AG08395 (cell line): ENCODE measurements around the gene HMG20A.

ENCODE experiments used
- DNase-seq: peaks from one replicate; pipeline ENCODE4 v3.0.0; 2012; ENCODE audit warnings: mixed read lengths, low spot score

HMG20A gene

DNA sequence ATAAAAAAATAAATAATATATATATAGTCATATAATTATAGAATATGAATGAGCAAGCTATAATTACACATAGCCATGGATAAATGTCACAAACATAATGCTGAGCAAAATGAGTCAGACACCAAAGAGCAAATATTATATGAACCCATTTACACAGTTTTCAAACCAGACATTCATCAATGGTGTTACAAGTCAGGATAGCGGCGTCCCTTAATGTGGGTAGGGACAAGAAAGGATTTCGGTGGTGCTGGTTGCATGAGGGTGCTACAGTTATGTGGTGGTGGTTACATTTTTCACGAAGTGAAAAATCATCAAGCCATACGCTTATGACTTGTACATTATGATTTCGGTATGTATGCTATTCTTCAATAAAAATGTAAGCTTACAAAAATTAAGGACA is 100.5 kb downstream of the HMG20A start:
- no peak for DNase-seq

DNA sequence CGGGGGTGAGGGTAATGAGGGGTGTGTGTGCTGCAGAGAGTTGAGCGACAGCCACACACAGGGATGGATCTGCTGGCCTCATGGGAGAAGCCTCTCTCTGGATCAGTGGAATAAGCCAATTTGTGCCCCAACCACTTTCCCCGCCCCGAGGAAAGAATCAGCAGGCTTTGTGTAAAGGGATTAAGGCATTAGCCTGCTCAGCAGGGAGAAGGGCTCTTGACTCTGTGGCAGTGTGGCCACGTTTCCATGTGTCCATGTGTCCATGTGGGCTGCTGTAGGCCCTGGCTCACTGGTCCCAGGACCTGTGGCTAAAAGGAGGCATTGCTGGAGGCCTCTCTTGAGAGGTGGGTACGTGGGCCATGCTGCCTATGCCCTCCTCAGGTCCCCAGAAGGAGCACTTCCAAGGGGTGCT is 104.7 kb downstream of the HMG20A start:
- no peak for DNase-seq

DNA sequence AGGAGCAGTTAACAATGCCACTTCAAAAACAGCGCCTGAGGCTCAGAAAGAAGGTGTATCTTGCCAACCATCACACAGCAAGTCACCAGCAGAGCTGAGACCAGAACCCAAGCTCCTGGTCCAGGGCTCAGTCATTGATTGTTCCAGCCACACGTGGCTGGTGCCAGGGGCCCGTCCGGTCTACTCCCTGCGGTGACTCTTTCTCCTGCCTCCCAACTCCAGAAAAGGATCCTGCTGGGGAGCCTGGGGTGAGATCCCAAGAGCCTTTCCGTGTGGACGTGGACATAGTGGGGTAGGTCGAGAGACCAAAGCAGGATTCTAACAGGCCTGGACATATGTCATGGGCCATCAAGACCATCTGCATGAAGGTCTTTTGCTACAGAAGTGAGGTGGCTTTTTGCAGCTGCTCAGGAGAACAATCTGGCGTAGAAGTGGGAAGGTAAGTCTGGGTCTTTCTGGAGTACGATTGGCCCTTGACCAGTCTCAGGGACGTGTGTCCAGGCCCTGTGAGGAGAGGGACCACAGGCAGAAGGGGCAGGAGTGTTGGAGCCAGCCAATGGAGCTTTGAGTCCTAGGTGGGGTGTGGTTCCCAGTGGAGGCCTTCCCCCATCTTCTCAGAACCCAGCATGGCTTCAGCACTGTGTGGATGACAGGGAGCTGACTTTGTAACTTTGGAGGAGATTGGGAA is 105.4 kb downstream of the HMG20A start:
- no peak for DNase-seq

DNA sequence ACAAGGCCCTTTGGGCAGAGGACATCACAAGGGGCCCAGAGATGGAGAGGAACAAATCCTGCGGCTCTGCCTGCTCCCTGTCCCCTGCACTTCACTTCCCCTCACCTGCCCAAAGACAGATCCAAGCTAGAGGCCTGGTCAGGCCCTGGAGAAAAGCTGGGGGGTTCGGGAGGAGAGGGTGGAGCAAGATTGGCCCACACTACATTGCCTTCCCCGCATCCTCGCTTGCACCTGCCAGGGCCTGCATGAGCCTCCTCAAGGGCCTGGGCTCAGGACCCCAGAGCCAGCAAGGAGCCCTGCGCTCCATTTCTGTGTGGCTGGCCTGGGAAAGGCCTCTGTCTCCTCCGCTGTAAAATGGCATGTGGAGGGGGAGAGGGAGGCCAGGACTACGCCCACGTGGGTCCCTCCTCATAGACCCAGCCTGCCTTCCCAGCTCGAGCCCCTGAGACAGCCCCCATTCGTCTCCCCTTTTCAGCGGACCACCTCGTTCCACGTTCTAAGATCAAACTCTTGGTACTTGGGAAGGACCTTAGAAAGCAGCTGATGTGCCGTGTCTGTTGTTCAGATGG is 106.0 kb downstream of the HMG20A start:
- no peak for DNase-seq

DNA sequence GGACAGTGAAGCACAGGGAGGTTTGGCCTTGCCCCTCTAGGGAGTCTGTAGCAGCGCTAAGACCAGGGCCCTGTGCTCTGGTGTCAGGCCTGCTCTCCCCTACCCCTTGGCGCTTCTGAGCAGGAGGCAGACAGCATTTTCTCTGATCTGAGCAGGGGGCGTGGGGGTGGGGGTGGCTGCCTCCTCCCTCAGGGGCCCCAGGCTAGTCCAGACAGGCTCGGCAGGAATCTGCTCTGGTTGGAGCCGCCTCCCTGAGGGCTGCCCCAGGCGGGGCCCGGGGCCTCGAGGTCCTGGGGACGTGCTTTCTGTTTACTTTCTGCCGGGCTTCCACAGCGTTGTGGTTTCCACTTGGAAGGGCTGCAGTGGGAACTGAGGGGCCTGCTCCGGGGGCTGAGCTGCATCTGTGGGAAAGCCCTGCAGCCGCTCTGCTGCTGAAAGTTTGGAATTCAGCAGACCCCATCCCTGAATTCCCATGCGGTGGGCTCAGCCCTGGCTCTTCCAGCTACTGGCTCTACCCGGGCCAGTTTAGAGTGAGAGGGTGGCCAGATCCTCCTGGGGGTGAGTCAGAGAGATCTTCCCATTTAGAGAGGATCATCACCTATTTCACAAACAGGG is 106.6 kb downstream of the HMG20A start:
- peak; percentile 66 for DNase-seq

DNA sequence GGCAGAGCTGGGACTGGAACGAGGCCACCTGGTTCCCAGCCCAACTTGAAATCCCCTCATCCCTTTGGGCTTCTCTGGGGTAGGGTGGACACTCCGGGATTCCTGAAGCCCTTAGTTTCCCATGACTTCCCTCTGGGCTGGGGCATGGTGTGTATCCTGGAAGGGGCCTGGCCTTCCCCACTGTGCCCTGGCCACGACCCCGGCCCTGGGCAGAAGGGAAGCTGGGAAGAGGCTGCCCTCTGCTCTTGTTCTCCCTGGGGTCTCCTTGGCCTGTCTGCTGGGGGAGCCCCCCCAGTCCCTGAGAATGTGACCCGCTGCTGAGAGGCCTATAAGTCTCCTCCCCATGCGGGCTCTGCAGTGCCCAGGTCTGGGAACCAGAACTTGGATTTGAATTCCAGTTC is 107.1 kb downstream of the HMG20A start:
- no peak for DNase-seq

DNA sequence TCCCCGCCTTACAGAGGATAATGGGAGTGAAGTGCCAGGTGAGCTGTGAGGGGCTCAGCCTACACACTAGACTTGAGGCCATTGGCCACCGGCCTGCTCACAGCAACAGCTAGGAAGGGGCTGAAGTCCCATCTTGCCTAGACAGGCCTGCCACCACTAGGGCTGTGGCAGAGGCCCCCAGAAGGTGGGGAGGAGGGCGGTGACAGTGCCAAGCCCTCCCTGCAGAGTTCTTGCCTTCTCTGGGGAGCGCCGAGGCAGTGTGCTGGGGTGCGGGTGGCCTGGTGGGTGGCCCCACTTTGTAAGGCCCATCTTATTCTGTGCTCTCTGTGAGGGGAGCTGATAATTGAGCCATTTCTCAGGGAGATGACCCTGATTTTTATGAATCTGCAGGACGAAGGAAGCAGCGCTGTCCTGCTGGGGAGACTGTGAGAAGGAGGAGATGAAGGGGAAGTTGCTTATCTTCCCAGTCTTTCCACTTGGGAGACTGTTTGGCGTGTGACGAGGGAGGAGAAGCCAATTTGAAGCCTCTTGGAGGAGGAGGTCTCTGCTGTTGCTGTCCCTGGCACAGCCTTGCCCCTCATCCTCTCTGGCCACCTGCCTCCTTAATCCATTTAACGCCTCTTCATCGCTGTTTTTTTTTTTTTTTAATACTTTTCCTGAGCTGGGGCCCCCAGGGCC is 107.7 kb downstream of the HMG20A start:
- DNase-seq = no peak

DNA sequence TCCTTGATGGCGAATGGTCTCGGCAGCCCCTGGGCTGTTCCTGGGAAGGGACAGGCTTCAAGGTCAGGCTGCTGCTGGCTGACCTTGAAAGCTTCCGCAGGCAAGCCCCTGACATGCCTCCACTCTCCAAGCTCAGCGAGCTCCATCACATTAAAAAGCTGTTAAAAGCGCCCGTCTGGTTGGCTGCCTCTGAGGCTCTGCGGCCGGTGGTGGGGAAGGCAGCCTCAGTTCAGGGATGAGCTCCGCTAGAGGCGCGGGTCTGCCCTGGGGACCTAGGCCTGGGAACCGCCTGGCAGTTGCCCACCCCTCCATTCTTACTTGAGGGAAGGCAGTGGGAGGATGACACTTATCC is 108.3 kb downstream of the HMG20A start:
- DNase-seq = no peak

DNA sequence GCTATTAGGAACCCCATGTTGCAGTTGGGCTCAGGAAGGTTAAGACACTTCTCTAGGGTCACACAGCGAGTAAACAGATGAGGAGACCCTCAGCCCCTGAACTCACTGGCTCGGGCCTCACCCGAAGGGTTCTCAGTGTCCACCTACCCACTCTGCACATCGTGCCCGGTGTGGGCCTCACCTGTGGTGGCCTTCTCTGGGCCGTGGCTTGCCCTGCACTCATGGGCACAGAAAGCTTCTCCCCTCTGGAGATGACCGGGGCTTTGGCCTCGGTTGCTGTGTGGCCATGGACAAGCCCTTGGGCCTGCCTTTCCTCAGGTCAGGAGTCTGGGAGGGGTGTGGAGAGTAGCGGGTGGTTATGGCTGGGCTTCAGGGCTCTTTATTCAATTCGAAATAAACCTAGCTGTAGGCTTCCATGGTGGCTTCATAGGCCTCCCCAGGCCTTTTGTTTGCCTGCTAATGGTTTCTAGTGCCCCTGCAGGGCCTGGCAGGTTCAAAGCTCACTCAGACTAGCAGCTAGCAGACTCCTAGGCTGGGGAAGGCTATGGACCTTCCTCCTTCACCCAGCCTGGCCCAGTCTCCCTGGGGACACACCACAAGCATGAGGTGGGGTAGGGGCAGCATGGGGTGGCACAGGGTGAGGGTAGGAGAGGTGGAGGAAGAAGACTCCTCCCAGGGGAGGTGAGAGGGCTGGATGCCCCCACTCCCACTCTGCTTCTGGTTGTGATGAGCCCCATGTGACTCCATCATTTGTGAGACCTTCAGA is 108.9 kb downstream of the HMG20A start:
- no peak for DNase-seq

DNA sequence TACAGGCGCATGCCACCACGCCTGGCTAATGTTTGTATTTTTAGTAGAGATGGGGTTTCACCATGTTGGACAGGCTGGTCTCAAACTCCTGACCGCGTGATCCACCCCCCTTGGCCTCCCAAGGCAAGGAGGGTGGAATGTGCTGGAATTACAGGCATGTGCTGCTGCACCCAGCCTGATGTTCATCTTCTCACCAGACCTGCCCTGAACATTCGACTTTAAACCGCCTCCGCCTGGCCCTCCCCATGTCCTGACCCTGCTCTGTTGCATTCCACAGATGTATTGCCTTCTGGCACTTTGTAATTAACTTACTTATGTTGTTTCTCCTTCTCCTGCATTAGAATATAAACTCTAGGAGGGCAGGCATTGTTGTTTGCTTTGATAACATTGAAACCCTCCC is 109.9 kb downstream of the HMG20A start:
- DNase-seq = no peak

DNA sequence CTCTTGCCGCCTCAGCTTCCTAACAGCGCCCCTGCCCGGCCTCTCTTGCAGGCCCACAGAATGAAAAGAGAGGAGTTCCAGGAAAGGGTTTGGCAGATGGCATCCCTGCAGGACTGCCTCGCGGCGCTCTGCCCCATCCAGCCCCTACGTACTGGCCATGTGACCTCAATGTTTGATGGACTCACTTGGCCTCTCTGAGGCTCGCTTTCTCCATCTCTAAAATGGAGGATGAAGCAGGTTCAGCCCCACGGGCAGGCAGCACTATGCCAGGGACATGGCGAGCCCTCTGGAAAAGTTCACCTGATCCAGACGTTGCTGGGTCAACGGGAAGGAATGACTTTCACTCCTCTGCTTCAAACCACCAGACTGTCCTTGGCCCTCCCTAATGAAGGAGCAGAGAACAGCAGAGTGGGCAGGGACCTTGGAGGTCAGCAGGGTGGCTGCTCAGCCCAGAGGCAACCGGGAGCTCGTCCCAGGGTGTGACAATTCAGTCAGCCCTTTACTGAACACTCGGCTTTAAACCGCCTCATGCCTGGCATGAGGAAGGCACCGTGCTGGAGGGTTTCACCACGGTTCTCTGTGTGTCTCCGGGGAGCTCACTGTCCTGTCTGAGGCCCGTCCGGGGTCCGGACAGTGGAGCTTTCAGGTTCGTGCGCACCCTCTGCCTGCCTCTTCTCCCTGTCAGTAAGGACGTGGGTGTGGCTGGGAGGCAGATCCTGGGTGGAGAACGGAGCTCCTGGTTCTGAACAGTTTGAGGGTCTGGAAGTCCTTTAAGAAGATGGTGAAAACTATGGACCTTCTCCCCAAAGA is 110.7 kb downstream of the HMG20A start:
- DNase-seq = no peak

DNA sequence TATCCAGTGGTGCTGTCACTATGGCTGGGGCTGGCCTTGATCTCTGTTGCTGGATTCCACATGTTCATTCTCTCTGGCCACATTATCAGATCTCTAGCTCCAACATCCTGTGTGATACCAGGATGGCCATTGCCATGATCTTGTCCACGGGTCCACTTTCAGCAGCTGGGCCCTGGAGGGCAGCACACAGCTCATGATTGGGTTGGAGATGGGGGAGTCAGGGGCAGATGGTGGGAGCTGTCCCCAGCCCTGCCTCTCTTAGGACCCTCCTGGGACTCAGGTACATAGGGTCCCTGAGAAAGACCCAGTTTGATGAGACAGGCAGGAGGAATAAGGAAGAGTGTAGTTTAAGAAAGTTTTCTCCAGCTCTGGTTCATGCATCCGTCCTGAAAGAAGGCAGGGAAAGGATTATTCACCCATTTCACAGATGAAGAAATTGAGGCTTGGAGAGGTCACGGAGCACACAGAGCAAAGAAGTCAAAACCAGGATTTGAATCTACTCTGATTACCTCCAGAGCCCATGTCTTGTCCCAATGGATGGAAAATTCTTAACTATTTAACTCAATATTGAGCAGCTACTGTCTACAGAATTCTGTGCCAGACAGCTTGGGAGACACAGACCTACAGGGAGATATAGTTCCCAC is 111.5 kb downstream of the HMG20A start:
- no peak for DNase-seq

DNA sequence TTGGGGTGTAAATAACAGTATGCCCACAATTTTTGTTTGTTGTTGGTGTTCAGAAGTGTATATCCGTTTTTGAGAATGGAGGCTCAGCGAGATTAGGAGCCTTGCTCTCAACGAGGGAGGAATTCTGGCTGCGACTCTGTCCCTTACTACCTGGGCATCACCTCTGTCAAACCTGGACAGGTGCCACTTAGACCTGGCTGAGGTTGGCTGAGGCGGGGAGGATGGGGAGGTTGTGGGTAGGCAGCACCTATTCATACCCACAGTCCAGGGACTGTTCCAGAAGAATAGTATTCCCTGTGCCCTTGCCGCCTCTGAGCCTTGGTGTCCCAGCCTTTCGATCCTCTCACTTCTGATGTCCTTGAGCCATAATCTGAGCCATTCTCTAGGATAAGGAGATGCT is 112.2 kb downstream of the HMG20A start:
- no peak for DNase-seq

DNA sequence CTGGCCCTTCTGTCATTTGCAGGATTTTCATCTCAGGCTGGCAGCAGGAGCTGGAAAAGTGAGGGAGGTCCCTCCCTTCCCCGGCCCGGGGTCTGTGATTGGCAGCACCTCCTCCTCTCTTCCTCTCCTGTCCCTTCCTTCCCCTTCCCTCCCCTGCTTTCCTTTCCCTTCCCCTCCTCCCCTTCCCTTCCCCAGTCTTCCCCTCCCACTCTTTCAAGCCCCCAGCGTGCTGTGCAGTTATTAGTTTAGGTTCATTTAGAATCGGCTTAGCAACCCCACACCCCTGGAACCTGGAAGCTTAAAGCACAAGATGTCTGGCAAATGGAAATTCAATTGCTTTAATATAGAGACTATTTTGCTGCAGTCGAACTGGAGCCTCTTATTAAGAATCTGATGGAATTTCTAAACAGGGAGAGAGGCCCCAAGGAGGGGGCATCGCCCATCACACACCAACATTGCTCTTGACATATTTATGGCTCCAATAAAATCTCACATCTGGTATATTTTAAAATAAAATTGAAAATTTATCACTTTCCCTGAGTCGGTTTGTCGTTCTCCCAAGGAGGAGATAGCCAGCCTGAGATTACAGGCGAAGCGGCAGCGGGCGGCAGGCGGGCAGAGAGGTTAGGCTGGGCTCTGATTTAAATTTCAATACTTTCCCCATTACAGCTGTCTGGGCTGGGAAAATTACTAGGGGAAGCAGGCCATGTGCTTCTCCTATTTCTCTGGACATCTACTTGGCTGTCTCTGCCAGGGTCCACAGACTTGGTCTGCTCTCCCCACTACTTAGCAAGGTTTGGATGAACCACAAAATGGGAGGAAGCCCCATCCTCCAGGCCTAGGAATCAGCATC is 113.1 kb downstream of the HMG20A start:
- no peak for DNase-seq
